ENCODE results near the gene NEDD8. TPM values are rescaled to one million over a fixed set of nuclear protein-coding genes. Genes with fewer than 3 reads are reported as not detected.
A peak's percentile ranks its signal among the peaks of the same experiment; 100 is the strongest.
"Not testable (repeated sequence)": the region's sequence is repeated elsewhere in the genome, so short reads cannot be mapped to it uniquely, and the experiment has no call there.

The NEDD8 gene
- total RNA-seq, 2 donors from 2014 or later, result 127 to 148 TPM

DNA sequence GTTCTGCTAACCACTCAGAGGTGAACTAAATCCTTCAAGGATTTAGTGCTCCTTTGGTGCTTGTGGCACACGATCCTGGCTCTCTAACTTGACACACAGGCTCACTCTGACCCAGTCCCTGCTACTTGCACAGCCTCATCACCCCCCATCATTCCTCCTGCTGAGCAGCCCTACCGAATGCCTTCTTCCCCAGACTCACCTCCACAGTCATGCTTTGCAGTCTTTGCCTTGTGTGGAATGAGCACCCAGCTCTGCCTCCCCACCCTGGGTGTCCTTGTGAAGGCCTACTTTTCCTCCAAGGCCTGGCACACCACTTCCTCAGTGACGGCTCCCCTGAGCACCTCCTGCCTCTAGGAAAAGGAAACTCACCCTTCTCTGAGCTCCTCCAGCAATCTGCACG, 18.2 kb upstream of the NEDD8 start:
- H3K27ac Mint-ChIP-seq, result no peak overlapping the region
- H3K36me3 Mint-ChIP-seq (ENCODE audit: insufficient read depth in 2 of 2), result no peaks in the 10 kb centered on the region
- no peaks in the 10 kb centered on the region for H3K27me3 Mint-ChIP-seq (ENCODE audit: low read depth)
- H3K9me3 Mint-ChIP-seq, result no peaks in the 10 kb centered on the region
- H3K4me3 Mint-ChIP-seq, result peak overlapping the region in 1 of 2 donors; percentile 7
- ATAC-seq (replicated peaks in 1 of 2), result no peak
- peaks cover 44% of the 10 kb centered on the region for H3K4me1 Mint-ChIP-seq (ENCODE audit: low read depth)
- no peak for DNase-seq

DNA sequence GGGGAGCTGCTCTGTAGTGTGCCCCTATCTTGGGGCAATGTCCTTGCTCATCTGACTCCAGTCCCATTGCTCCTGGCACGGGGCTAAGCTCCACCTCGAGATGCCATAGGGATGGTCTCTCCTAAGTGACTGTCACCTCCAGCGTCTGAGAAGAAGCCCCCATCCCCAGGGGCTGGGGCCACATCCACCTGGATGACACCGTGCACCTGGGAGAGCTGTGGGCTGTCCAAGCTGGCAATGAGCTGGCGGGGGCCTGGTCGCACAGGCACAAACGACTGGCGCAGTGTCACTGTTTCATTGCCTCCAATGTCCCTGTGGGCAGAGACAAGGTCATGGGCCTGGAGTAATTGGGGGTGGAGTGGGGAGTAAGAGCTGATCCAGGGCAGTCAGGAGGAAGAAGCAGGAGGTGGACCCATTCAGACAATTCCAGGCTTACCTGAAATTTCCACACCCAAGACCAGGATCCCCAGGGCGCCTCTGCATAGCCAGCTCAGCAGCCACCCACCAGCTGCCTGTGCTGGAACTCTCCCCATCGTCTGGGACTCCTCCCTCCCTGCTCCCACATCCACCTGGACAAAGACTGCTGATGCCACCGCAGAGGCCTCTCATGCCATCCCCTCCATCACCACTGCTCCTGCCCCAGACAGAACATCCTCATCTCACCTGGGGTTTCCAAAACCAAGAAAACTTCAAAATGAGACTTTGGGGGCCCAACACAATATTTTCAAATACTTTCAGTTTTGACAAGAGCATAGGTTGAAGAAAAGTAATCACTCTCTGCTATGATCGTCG, 17.3 kb upstream of the NEDD8 start:
- DNase-seq, result no peak
- peak overlapping the region; percentile 61 for H3K27ac Mint-ChIP-seq
- no peak for ATAC-seq (replicated peaks in 1 of 2)
- H3K9me3 Mint-ChIP-seq, result no peaks in the 10 kb centered on the region
- no peaks in the 10 kb centered on the region for H3K36me3 Mint-ChIP-seq (ENCODE audit: insufficient read depth in 2 of 2)
- H3K4me3 Mint-ChIP-seq, result peak overlapping the region; percentile 47 to 60
- no peaks in the 10 kb centered on the region for H3K27me3 Mint-ChIP-seq (ENCODE audit: low read depth)
- peaks cover 44% of the 10 kb centered on the region for H3K4me1 Mint-ChIP-seq (ENCODE audit: low read depth)

DNA sequence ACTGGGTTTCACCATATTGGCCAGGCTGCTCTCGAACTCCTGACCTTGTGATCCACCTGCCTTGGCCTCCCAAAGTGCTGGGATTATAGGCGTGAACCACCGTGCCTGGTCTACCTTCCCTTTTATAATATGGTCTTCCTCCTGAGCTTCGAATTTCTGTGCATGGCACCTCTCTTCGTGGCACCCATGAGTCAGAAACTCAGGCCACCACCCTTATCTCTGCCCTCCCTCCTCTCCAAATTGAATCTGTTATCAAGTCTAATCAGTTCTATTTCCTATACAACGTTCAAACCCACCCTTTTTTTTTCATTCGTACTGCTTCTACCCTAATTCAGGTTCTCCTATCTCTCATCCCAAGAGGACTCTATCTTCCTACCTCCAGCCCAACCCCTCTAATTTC, 15.3 kb upstream of the NEDD8 start:
- no peak for ATAC-seq (replicated peaks in 1 of 2)
- Mint-ChIP-seq H3K4me3 (peak overlapping the region; percentile 68 to 69), H3K27me3 (ENCODE audit: low read depth) (no peaks in the 10 kb centered on the region), H3K4me1 (ENCODE audit: low read depth) (peaks cover 60% of the 10 kb centered on the region), H3K9me3 (no peaks in the 10 kb centered on the region), H3K36me3 (ENCODE audit: insufficient read depth in 2 of 2) (no peaks in the 10 kb centered on the region), H3K27ac (peak overlapping the region; percentile 58)
- peak; percentile 10 to 16 for DNase-seq

DNA sequence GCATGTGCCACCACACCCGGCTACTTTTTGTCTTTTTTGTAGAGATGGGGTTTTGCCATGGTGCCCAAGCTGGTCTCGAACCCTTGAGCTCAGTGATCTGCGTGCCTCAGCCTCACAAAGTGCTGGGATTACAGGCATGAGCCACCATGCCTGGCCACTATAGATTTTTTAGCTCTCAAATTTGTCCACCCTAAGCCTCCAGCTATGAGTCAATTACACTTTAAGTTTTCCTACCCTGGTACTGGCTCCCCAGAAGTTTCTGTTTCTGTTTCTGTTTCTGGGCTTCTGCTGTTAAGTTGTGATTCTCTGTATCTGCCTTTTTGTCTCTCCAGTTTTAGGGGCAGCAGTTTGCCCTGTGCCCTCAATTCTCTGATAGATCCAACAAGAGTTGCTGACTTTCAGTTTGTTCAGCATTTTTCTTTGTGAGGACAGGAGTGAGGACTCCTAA, 14.6 kb upstream of the NEDD8 start:
- H3K4me1 Mint-ChIP-seq (ENCODE audit: low read depth), result peaks cover 60% of the 10 kb centered on the region
- H3K9me3 Mint-ChIP-seq, result no peaks in the 10 kb centered on the region
- peak overlapping the region; percentile 68 to 82 for H3K4me3 Mint-ChIP-seq
- ATAC-seq (replicated peaks in 1 of 2) (peak; percentile 12 to 28), DNase-seq (peak; percentile 26 to 44)
- no peaks in the 10 kb centered on the region for H3K27me3 Mint-ChIP-seq (ENCODE audit: low read depth)
- peak overlapping the region; percentile 58 for H3K27ac Mint-ChIP-seq
- no peaks in the 10 kb centered on the region for H3K36me3 Mint-ChIP-seq (ENCODE audit: insufficient read depth in 2 of 2)

DNA sequence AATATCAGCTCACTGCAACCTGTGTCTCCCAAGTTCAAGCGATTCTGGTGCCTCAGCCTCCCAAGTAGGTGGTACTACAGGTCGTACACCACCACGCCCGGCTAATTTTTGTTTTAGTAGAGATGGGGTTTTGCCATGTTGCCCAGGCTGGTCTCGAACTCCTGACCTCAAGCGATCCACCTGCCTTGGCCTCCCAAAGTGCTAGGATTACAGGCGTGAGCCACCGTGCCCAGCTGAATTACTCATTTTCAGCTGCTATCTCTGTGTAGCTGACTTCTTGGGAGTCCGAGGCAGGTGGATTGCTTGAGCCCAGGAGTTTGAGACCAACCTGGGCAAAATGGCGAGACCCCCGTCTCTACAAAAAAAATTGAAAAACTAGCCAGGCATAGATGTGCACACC, 13.2 kb upstream of the NEDD8 start:
- not testable (repeated sequence) for DNase-seq; H3K9me3 Mint-ChIP-seq; H3K36me3 Mint-ChIP-seq (ENCODE audit: insufficient read depth in 2 of 2); H3K27me3 Mint-ChIP-seq (ENCODE audit: low read depth); H3K27ac Mint-ChIP-seq; ATAC-seq (replicated peaks in 1 of 2)
- Mint-ChIP-seq H3K4me1 (ENCODE audit: low read depth) (peaks cover 56% of the 10 kb centered on the region), H3K4me3 (peak overlapping the region in 1 of 2 donors; percentile 51)

DNA sequence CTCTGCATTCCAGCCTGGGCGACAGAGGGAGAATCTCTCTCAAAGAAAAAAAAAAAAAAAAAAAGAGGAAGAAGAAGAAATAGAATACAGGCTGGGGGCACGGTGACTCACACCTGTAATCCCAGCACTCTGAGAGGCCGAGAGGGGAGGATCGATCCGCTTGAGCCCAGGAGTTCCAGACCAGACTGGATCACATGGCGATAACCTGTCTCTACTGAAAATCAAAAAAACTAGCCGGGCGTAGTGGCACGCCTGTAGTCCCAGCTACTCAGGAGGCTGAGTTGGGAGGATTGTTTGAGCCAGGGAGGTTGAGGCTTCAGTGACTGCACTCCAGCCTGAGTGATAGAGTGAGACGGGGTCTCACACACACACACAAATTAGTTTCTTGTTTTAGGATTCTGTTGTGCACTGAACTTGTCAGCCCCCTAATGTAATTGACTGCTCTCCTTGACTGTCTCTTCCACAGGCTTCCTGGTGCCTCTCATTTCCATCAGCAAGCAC, 11.2 kb upstream of the NEDD8 start:
- peaks cover 3 to 5% of the 10 kb centered on the region in 2 donors for H3K36me3 Mint-ChIP-seq (ENCODE audit: insufficient read depth in 2 of 2)
- peak overlapping the region; percentile 96 for H3K27ac Mint-ChIP-seq
- H3K9me3 Mint-ChIP-seq, result no peaks in the 10 kb centered on the region
- peaks cover 56% of the 10 kb centered on the region for H3K4me1 Mint-ChIP-seq (ENCODE audit: low read depth)
- DNase-seq, result no peak
- no peaks in the 10 kb centered on the region for H3K27me3 Mint-ChIP-seq (ENCODE audit: low read depth)
- H3K4me3 Mint-ChIP-seq, result peak overlapping the region; percentile 93 to 95
- ATAC-seq (replicated peaks in 1 of 2), result no peak

DNA sequence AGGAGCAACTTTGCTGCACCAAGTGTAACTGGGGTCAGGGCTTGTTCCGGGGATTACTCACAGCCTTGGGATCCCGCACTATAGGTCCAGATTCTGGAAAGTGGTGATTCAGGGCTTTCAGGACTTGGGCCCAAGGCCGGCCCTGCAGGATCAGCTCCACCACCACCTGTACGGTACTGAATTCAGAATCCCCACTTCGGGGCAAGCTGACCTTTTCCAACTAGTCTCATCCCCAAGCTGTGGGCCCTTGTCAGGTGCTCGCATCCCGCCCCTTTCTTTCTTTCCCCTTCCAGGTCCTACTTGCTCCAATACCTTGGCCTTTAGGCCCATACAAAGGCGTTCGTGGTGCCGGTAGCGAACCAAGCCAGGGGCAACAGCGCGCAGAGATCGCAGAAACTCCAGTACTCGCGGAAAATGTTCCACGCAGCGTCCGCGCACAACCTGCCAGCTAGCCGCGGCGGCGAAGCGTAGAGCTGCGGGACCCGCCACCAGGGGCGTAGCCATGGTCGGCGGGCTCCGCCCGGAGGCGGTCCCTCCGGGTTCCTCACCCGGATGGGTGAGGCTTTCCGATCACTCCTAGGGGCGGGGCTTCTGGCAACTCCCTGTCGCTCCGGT, 9.8 kb upstream of the NEDD8 start:
- DNase-seq (peak; percentile 95 to 97), ATAC-seq (replicated peaks in 1 of 2) (peak; percentile 82 to 85)
- Mint-ChIP-seq H3K27me3 (ENCODE audit: low read depth) (no peaks in the 10 kb centered on the region), H3K27ac (peak overlapping the region; percentile 96), H3K9me3 (no peaks in the 10 kb centered on the region), H3K36me3 (ENCODE audit: insufficient read depth in 2 of 2) (peaks cover 11 to 16% of the 10 kb centered on the region in 2 donors), H3K4me3 (peak overlapping the region; percentile 93 to 95), H3K4me1 (ENCODE audit: low read depth) (peaks cover 56% of the 10 kb centered on the region)

DNA sequence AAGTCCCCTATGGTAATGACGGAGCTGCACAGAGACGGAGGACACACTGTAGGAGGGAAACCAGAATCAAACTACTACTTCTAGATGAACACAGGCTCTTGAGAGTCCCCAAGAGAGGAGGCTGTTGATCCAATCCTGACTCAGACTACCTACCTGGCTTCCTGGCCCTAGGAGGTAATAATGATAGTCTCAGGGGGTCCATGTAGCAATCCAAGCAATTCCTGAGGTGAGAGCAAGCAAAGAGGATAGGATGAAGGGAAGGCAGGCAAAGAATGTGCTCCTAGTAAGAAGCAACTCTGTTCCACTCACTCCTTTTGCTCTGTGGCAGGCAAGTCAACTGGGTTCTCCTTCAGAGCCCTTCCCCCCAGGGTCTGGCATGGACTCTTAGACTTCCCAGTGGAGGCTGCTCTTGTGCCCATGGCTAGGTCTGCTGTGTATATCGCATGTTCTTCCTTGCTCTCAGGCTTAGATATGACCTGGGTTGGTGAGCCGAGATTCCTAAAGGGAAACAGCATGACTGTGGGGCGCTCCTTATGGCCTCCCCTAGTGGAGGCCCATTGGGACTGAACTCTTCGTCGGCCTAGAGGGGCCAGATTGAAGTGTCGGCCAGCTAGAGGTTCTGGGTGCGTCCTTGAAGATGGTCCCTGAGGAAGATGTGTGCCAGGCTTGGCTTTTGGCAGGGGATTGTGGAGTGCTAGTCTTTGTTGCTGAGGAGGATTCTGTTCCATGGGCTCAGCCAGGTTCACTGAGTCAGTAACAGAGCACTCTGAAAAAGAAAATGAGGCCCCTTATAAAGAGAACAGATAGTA, 8.1 kb upstream of the NEDD8 start:
- H3K27me3 Mint-ChIP-seq (ENCODE audit: low read depth), result no peaks in the 10 kb centered on the region
- H3K36me3 Mint-ChIP-seq (ENCODE audit: insufficient read depth in 2 of 2), result peaks cover 15 to 16% of the 10 kb centered on the region in 2 donors
- no peaks in the 10 kb centered on the region for H3K9me3 Mint-ChIP-seq
- ATAC-seq (replicated peaks in 1 of 2) (no peak), DNase-seq (no peak)
- H3K27ac Mint-ChIP-seq, result peak overlapping the region; percentile 71
- peak overlapping the region; percentile 93 to 95 for H3K4me3 Mint-ChIP-seq
- H3K4me1 Mint-ChIP-seq (ENCODE audit: low read depth), result peaks cover 68% of the 10 kb centered on the region

DNA sequence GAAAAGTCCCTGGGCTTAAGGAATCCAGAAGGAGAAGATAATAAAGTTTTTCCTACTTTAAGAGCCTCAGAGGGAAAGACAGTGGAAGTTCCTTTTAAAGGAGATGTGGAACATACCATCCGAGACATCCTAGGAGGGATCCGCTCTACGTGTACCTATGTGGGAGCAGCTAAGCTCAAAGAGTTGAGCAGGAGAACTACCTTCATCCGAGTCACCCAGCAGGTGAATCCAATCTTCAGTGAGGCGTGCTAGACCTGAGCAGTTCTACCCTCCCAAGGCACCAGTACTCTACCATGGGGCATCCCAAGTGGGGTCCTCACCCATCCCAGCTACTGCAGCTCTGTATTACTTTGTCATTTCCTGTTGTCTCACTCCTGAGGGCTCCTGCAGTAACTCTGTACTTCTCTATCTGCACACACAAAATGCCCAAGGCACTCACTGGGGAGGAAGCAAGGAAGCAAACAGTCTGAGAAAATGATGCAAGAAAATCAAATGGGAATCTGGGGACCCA, 6.4 kb upstream of the NEDD8 start:
- ATAC-seq (replicated peaks in 1 of 2), result no peak
- Mint-ChIP-seq H3K4me1 (ENCODE audit: low read depth) (peaks cover 79% of the 10 kb centered on the region), H3K36me3 (ENCODE audit: insufficient read depth in 2 of 2) (peaks cover 15 to 16% of the 10 kb centered on the region in 2 donors), H3K4me3 (no peak overlapping the region), H3K9me3 (no peaks in the 10 kb centered on the region), H3K27ac (peak overlapping the region; percentile 36), H3K27me3 (ENCODE audit: low read depth) (no peaks in the 10 kb centered on the region)
- no peak for DNase-seq

DNA sequence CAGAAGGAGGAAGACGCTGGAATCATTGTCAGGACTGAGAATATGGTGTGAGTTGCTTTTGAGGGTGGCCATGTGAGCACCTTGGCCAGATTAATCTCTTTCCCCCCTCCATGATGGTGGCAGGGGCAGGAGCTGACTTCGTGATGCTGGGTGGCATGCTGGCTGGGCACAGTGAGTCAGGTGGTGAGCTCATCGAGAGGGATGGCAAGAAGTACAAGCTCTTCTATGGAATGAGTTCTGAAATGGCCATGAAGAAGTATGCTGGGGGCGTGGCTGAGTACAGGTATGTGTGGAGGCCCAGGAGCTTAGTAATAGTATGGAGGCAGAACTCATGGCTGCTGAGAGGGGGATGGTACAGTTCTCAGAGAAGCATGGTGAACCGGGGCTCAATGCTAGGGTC, 6.0 kb upstream of the NEDD8 start:
- ATAC-seq (replicated peaks in 1 of 2) (no peak), DNase-seq (no peak)
- no peak overlapping the region for H3K4me3 Mint-ChIP-seq
- peaks cover 79% of the 10 kb centered on the region for H3K4me1 Mint-ChIP-seq (ENCODE audit: low read depth)
- H3K27me3 Mint-ChIP-seq (ENCODE audit: low read depth), result no peaks in the 10 kb centered on the region
- H3K9me3 Mint-ChIP-seq, result no peaks in the 10 kb centered on the region
- peaks cover 15 to 16% of the 10 kb centered on the region in 2 donors for H3K36me3 Mint-ChIP-seq (ENCODE audit: insufficient read depth in 2 of 2)
- H3K27ac Mint-ChIP-seq, result peak overlapping the region; percentile 16

DNA sequence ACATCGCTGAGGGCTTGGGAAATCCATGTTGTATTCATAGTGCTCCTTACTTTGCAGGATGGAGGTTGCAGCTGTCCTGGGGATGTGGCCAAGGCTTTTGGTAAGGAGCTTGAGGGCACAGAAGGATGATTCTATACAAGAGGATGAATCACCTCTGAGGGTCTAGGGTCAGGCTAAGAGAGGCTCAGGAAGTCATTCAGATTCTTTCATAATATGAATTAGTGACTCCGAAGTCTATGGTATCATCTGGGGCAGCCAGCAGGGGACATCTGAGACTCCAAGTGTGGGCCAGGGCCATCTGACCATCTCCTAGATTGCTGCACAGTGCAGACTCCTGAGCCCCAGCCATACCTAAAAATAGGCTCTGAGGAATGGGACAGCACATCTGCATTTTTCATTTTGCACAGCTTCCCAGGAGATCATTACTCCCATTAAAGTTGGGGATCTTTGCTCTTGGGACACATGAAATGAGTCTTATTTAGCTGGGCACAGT, 5.3 kb upstream of the NEDD8 start:
- Mint-ChIP-seq H3K36me3 (ENCODE audit: insufficient read depth in 2 of 2) (peaks cover 15 to 16% of the 10 kb centered on the region in 2 donors), H3K4me3 (no peak overlapping the region), H3K27me3 (ENCODE audit: low read depth) (no peaks in the 10 kb centered on the region), H3K27ac (peak overlapping the region; percentile 16), H3K9me3 (no peaks in the 10 kb centered on the region), H3K4me1 (ENCODE audit: low read depth) (peaks cover 75% of the 10 kb centered on the region)
- no peak for DNase-seq
- no peak for ATAC-seq (replicated peaks in 1 of 2)

DNA sequence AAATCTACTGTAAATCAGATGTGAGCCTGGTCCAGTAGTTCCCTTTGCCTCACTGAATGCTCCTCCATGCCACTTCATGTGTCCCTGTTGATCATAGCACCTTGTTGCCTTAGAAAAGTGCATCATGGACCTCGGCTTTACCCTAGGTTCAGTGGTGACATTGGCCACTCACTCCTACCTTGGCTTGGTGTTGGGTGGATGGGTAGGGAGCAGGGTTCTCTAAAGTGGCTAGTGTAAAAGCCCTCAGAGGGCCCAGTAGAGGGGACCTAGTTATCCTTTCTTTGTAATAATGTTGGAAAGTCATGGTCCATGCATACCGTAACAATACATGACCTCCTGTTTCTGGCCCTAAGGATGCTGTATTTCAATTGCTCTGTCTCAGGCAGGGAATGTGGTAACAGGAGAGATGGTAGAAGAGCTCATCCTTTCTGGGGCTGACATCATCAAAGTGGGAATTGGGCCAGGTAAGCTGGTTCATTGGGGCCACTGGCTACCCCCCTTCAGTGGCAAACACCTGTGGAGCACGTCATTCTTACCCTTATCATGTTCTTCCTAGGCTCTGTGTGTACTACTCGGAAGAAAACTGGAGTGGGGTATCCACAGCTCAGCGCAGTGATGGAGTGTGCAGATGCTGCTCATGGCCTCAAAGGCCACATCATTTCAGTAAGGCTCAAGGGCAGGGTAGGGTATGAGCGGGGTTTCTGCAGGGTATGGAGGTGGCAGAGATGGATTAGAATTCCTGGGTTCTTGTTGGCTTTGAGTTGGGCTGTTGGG, 4.7 kb upstream of the NEDD8 start:
- no peak overlapping the region for H3K27ac Mint-ChIP-seq
- ATAC-seq (replicated peaks in 1 of 2), result no peak
- no peak for DNase-seq
- peaks cover 75% of the 10 kb centered on the region for H3K4me1 Mint-ChIP-seq (ENCODE audit: low read depth)
- H3K27me3 Mint-ChIP-seq (ENCODE audit: low read depth), result no peaks in the 10 kb centered on the region
- H3K36me3 Mint-ChIP-seq (ENCODE audit: insufficient read depth in 2 of 2), result peaks cover 15 to 17% of the 10 kb centered on the region in 2 donors
- H3K9me3 Mint-ChIP-seq, result no peaks in the 10 kb centered on the region
- no peak overlapping the region for H3K4me3 Mint-ChIP-seq

Measured in activated T-cell treated with anti-CD3 and anti-CD28 coated beads, Interleukin-2, amount 50 U/mL, for 72 hours (primary cell).